ENCODE results near the gene CUX1.
"Not testable (repeated sequence)": the region's sequence is repeated elsewhere in the genome, so short reads cannot be mapped to it uniquely, and the experiment has no call there.

The CUX1 gene

GRCh38 chr7:101984133-101984879, 166.9 kb downstream of the CUX1 start:
- DNase-seq (ENCODE audit: low read depth in 2 of 2), result no peak

GRCh38 chr7:101985057-101985902, 167.9 kb downstream of the CUX1 start:
- DNase-seq (ENCODE audit: low read depth in 2 of 2), result no peak

- no peak for DNase-seq (ENCODE audit: low read depth in 2 of 2)
These were observed 168.7 kb downstream of the CUX1 start for GRCh38 chr7:101985903-101986734.

- DNase-seq (ENCODE audit: low read depth in 2 of 2), result no peak
These were observed 170.1 kb downstream of the CUX1 start for GRCh38 chr7:101987494-101987893.

GRCh38 chr7:101988060-101988459, 170.6 kb downstream of the CUX1 start:
- not testable (repeated sequence) for DNase-seq (ENCODE audit: low read depth in 2 of 2)

GRCh38 chr7:101988513-101988912, 171.1 kb downstream of the CUX1 start:
- DNase-seq (ENCODE audit: low read depth in 2 of 2), result no peak

- DNase-seq (ENCODE audit: low read depth in 2 of 2), result no peak
These were observed 171.7 kb downstream of the CUX1 start for GRCh38 chr7:101989101-101989500.

GRCh38 chr7:101990811-101991418, 173.5 kb downstream of the CUX1 start:
- DNase-seq (ENCODE audit: low read depth in 2 of 2), result no peak

- no peak for DNase-seq (ENCODE audit: low read depth in 2 of 2)
These were observed 174.4 kb downstream of the CUX1 start for GRCh38 chr7:101991860-101992259.

GRCh38 chr7:101993311-101993710, 175.9 kb downstream of the CUX1 start:
- DNase-seq (ENCODE audit: low read depth in 2 of 2), result no peak

GRCh38 chr7:101995121-101995520, 177.7 kb downstream of the CUX1 start:
- no peak for DNase-seq (ENCODE audit: low read depth in 2 of 2)

- no peak for DNase-seq (ENCODE audit: low read depth in 2 of 2)
These were observed 178.8 kb downstream of the CUX1 start for GRCh38 chr7:101996131-101996691.

GRCh38 chr7:101996876-101997275, 179.4 kb downstream of the CUX1 start:
- DNase-seq (ENCODE audit: low read depth in 2 of 2), result no peak

GRCh38 chr7:101998029-101998905, 180.8 kb downstream of the CUX1 start:
- DNase-seq (ENCODE audit: low read depth in 2 of 2), result no peak

GRCh38 chr7:101998906-101999240, 181.4 kb downstream of the CUX1 start:
- DNase-seq (ENCODE audit: low read depth in 2 of 2), result no peak

GRCh38 chr7:101999393-101999792, 182.0 kb downstream of the CUX1 start:
- DNase-seq (ENCODE audit: low read depth in 2 of 2), result no peak

GRCh38 chr7:102000123-102000522, 182.7 kb downstream of the CUX1 start:
- DNase-seq (ENCODE audit: low read depth in 2 of 2), result no peak

- DNase-seq (ENCODE audit: low read depth in 2 of 2), result no peak
These were observed 186.8 kb downstream of the CUX1 start for GRCh38 chr7:102004229-102004628.

GRCh38 chr7:102004848-102005247, 187.4 kb downstream of the CUX1 start:
- DNase-seq (ENCODE audit: low read depth in 2 of 2), result no peak

GRCh38 chr7:102005933-102006480, 188.6 kb downstream of the CUX1 start:
- DNase-seq (ENCODE audit: low read depth in 2 of 2), result no peak

Measured in stimulated activated CD8-positive, alpha-beta memory T cell treated with anti-CD3 and anti-CD28 coated beads, Interleukin-7, amount 100 ng/mL, for 4 hours (primary cell).